Spleen (tissue), 7 donors: ENCODE data around the gene SSBP3.

Experiments used
- CTCF ChIP-seq, 11 experiments: fragments of 200-600 bp in 7 of 11; fragments of 450-650 bp in 4 of 11; sonication (generic) in 4 of 11; IDR thresholded peaks in 8 of 11; conservative IDR thresholded peaks in 3 of 11; 1 replicate in 7 of 11; 2 replicates in 4 of 11; pipeline versions ENCODE4 v1.4.0 to v1.8.0; 2016 to 2021; ENCODE audit warnings: antibody characterized with exemption in 11 of 11, inconsistent platforms in 4 of 11, mild to moderate bottlenecking in 1 of 11
- POLR2A ChIP-seq, 3 donors: fragments of 450-650 bp; IDR thresholded peaks; one replicate each; pipeline ENCODE4 v1.5.1; 2017; ENCODE audit warnings: antibody characterized with exemption in 3 of 3, mild to moderate bottlenecking in 1 of 3
- POLR2AphosphoS5 ChIP-seq, 3 donors: sonication (generic); formaldehyde crosslinking; IDR thresholded peaks; one replicate each; pipeline ENCODE4 v1.5.1; 2017; ENCODE audit warnings: antibody characterized with exemption in 3 of 3
- donor health status: DM: no; HTN: no; CAD: no; lungs with moderate emphysema.
- donor health status: DM: no; HTN: no; CAD: no.
- donor health status: DM: no; HTN: no; CAD: no.

GRCh38 chr1:54442185-54442584, 36.0 kb upstream of the SSBP3 start:
- TF ChIP-seq CTCF (IDR thresholded peaks at IDR 0.05 in 8 of 11, conservative IDR thresholded peaks at IDR 0.05 in 3 of 11), result no peak
- TF ChIP-seq POLR2AphosphoS5 (IDR thresholded peaks at IDR 0.05), result no peak
- no peak for TF ChIP-seq POLR2A (IDR thresholded peaks at IDR 0.05)
